ENCODE results near the gene L3HYPDH. TPM values are rescaled to one million over a fixed set of nuclear protein-coding genes. Genes with fewer than 3 reads are reported as not detected.

L3HYPDH gene
- total and polyA plus RNA-seq, 2 donors (not counting 3 experiments of a cell fraction or from before 2014, with no cell fraction given) = 26.2 to 30.2 TPM

DNA sequence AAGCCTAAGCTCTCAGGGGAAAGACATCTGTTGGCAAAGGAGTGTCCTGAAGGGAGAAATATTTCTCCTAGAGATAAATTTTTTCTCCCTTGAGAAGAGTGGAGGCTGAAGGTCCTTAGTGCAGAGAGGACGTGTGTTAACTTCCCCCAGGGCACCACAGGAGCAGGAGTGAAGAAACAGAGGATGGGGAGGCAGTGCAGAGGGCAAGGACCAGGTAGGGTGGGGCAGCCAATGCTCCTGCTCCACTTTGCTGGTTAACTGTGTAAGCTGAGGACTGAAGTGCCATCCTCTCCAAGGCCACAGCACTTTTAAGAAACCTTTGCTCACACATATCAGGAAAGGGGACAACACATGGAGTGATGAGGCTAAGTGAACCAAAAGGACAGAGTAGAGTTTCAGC is 4.0 kb downstream of the L3HYPDH start:
- intact Hi-C loops (cut with micrococcal nuclease) (loop anchor here (5.0 kb wide), 3 partner anchors 203 to 767 kb away; partner anchors contain the start of genes PCNX4 and PPM1A), dilution Hi-C loops (cut with MboI; ENCODE audit: extremely low pct_ligation_motif_present, low sequenced_read_pairs) (no loop called here)
- no peaks in the 10 kb centered on the region for H3K9me3 ChIP-seq (replicated peaks; ENCODE audit: control insufficient read depth, insufficient read depth, low read length)
- peaks cover 55% of the 10 kb centered on the region for H3K79me2 ChIP-seq (ENCODE audit: control insufficient read depth, insufficient read depth, low read length)
- no TSS peak for BruUV-seq (replicated peaks)
- FAIRE-seq = no peak
- peaks cover 0 to 8% of the 10 kb centered on the region in 2 experiments for H3K36me3 ChIP-seq (ENCODE audit: control insufficient read depth in 2 of 2, extremely low read depth in 1 of 2, insufficient read depth in 2 of 2, low read length in 2 of 2)
- H3K4me3 ChIP-seq (replicated peaks in 1 of 3; ENCODE audit: insufficient read depth in 1 of 3, low read depth in 1 of 3, low read length in 3 of 3) = no peak overlapping the region
- no peaks in the 10 kb centered on the region for H4K20me1 ChIP-seq (replicated peaks; ENCODE audit: control insufficient read depth, extremely low read depth, insufficient read depth, low read length)
- H3K4me1 ChIP-seq (ENCODE audit: control insufficient read depth, extremely low read depth, insufficient read depth, low read length) = peaks cover 22% of the 10 kb centered on the region
- no peaks in the 10 kb centered on the region for H3K9me1 ChIP-seq (replicated peaks; ENCODE audit: control insufficient read depth, extremely low read depth, insufficient read depth, low read length)
- TF ChIP-seq POLR2AphosphoS5 (IDR thresholded peaks at IDR 0.05; ENCODE audit: insufficient read depth, low read depth, low read length) = no peak
- no peak for TF ChIP-seq JUN (IDR thresholded peaks at IDR 0.05; ENCODE audit: borderline replicate concordance, insufficient read depth, insufficient read length, low read depth)
- TF ChIP-seq GATA2 (IDR thresholded peaks at IDR 0.05; ENCODE audit: insufficient read depth, insufficient read length, low read depth, low read length) = no peak
- no peak for TF ChIP-seq EZH2 (IDR thresholded peaks at IDR 0.05; ENCODE audit: borderline replicate concordance, low read depth, low read length, severe bottlenecking)
- no peak for TF ChIP-seq FOS (IDR thresholded peaks at IDR 0.05; ENCODE audit: borderline replicate concordance, insufficient read depth, low read length)
- TF ChIP-seq, protein P1, sequence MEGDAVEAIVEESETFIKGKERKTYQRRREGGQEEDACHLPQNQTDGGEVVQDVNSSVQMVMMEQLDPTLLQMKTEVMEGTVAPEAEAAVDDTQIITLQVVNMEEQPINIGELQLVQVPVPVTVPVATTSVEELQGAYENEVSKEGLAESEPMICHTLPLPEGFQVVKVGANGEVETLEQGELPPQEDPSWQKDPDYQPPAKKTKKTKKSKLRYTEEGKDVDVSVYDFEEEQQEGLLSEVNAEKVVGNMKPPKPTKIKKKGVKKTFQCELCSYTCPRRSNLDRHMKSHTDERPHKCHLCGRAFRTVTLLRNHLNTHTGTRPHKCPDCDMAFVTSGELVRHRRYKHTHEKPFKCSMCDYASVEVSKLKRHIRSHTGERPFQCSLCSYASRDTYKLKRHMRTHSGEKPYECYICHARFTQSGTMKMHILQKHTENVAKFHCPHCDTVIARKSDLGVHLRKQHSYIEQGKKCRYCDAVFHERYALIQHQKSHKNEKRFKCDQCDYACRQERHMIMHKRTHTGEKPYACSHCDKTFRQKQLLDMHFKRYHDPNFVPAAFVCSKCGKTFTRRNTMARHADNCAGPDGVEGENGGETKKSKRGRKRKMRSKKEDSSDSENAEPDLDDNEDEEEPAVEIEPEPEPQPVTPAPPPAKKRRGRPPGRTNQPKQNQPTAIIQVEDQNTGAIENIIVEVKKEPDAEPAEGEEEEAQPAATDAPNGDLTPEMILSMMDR (IDR thresholded peaks at IDR 0.05; ENCODE audit: extremely low read depth in 1 of 2, insufficient read depth in 1 of 2, low read depth in 1 of 2, low read length in 2 of 2) = no peak
- TF ChIP-seq, protein P2, sequence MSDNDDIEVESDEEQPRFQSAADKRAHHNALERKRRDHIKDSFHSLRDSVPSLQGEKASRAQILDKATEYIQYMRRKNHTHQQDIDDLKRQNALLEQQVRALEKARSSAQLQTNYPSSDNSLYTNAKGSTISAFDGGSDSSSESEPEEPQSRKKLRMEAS (IDR thresholded peaks at IDR 0.05; ENCODE audit: insufficient read depth, insufficient read length) = no peak
- no peak for TF ChIP-seq MYC (IDR thresholded peaks at IDR 0.05; ENCODE audit: low read depth, low read length)
- TF ChIP-seq POLR2A (IDR thresholded peaks at IDR 0.05; ENCODE audit: low read depth, low read length) = no peak
- H3K4me2 ChIP-seq (ENCODE audit: insufficient read depth, low read length) = no peak overlapping the region
- DNase-seq (ENCODE audit: low read depth, low spot score) = no peak
- no peaks in the 10 kb centered on the region for H3K27me3 ChIP-seq (ENCODE audit: control insufficient read depth in 2 of 2, insufficient read depth in 2 of 2, low read length in 2 of 2)
- H3K9ac ChIP-seq (replicated peaks; ENCODE audit: extremely low read depth, insufficient read depth, low read length) = no peak overlapping the region
- H2AFZ ChIP-seq (ENCODE audit: low read depth, low read length) = no peak overlapping the region
- CTCF ChIA-PET = interaction anchor here (0.9 to 1.1 kb wide), 2 partner anchors 17 to 36 kb away, joined by 3 read pairs; no protein-coding TSS in a partner anchor
- POLR2A ChIA-PET = no interaction called here
- no peak overlapping the region for H3K27ac ChIP-seq (ENCODE audit: insufficient read depth, low read depth, low read length)

Measured in endothelial cell of umbilical vein (primary cell).